Stomach (tissue), 9 donors: ENCODE measurements around the gene CCNI. TPM values are rescaled to one million over a fixed set of nuclear protein-coding genes. Genes with fewer than 3 reads are reported as not detected.

Experiments
- DNase-seq, 2 donors: peaks; one replicate each; pipeline versions ENCODE4 v3.0.0 to v3.0.0-alpha.2; 2013 to 2019
- H3K27ac ChIP-seq, 5 donors: fragments of 200-600 bp in 4 of 5; sonication (generic) in 4 of 5; one replicate each; pipeline ENCODE4 v1.5.1; 2013 to 2019; ENCODE audit warnings: mild to moderate bottlenecking in 1 of 5, moderate library complexity in 1 of 5
- H3K27me3 ChIP-seq, 3 donors: fragments of 200-600 bp; sonication (generic); one replicate each; pipeline ENCODE4 v1.5.1; 2017 to 2019; ENCODE audit warnings: mixed run types in 1 of 3
- H3K36me3 ChIP-seq, 4 donors: fragments of 200-600 bp; sonication (generic); 1 replicate in 3 of 4; 2 replicates in 1 of 4; pipeline ENCODE4 v1.5.1; 2016 to 2019
- H3K4me1 ChIP-seq, 4 donors: fragments of 200-600 bp; sonication (generic); one replicate each; pipeline ENCODE4 v1.5.1; 2016 to 2019
- H3K4me3 ChIP-seq, 4 donors: fragments of 200-600 bp; sonication (generic) in 3 of 4; one replicate each; pipeline ENCODE4 v1.5.1; 2016 to 2019; ENCODE audit warnings: mild to moderate bottlenecking in 1 of 4
- H3K9me3 ChIP-seq, 4 donors: fragments of 200-600 bp; sonication (generic); one replicate each; pipeline ENCODE4 v1.5.1; 2016 to 2019
- EP300 ChIP-seq: sonication (generic); formaldehyde crosslinking; IDR thresholded peaks from one replicate; pipeline ENCODE4 v1.6.1; 2017; ENCODE audit warnings: antibody characterized with exemption
- POLR2A ChIP-seq, 4 donors: fragments of 450-650 bp; IDR thresholded peaks; one replicate each; pipeline ENCODE4 v1.6.1; 2016; ENCODE audit warnings: antibody characterized with exemption in 4 of 4, control low read depth in 2 of 4, mild to moderate bottlenecking in 1 of 4, moderate library complexity in 1 of 4
- POLR2AphosphoS5 ChIP-seq, 3 donors: sonication (generic); formaldehyde crosslinking; IDR thresholded peaks; one replicate each; pipeline ENCODE4 v1.6.1; 2016; ENCODE audit warnings: antibody characterized with exemption in 3 of 3
- WGBS, 5 donors: extraction: QIAGEN DNeasy Blood & Tissue Kit in 3 of 5; methylation state at CpG; one replicate each; pipeline versions ENCODE4 v1.1.5 to v1.1.7; 2013 to 2018; 5-methylcytosine and 5-hydroxymethylcytosine counted together
- intact Hi-C: fragments of 100-400 bp; cut with DNase I; formaldehyde crosslinking; loops from one replicate; pipeline ENCODE4 v1.15.1; 2023; ENCODE audit warnings: low total_unique reads
- polyA plus RNA-seq, 3 donors: library from polyadenylated mRNA; stranded (reverse); fragments of 200-250 nt; gene quantifications; one replicate each; pipeline ENCODE4 v1.2.3, GENCODE V29; 2013
- total RNA-seq, 5 donors: library from RNA; depleted of rRNA; stranded (reverse); fragments of >200 nt; gene quantifications; one replicate each; pipeline versions ENCODE4 v1.1.0 to v1.2.3, GENCODE V29; 2014 to 2016
- TF ChIP-seq, protein P1 (sequence below), 7 experiments: fragments of 450-650 bp in 4 of 7; fragments of 200-600 bp in 3 of 7; sonication (generic) in 3 of 7; IDR thresholded peaks; one replicate each; pipeline ENCODE4 v1.5.1; 2016 to 2019; ENCODE audit warnings: antibody characterized with exemption in 7 of 7, control low read depth in 2 of 7, mild to moderate bottlenecking in 1 of 7
- donor health status: healthy with polysubstance abuse.
- donor health status: Bipolar disorder and iron deficiency.
- donor health status: healthy.

Gene CCNI
- total and polyA plus RNA-seq, 8 donors: 43.4 to 278 (median 144) TPM

GRCh38 chr4:77001907-77002306 is 73.9 kb downstream of the CCNI start:
- H3K4me1 ChIP-seq: peaks cover 0 to 22% (median 12%) of the 10 kb centered on the region in 4 donors
- H3K9me3 ChIP-seq: no peaks in the 10 kb centered on the region
- intact Hi-C loops: no loop called here
- no peak for DNase-seq
- H3K27ac ChIP-seq: peak overlapping the region in 2 of 5 donors; percentile 36
- TF ChIP-seq POLR2A (IDR thresholded peaks at IDR 0.05): no peak
- TF ChIP-seq, protein P1, sequence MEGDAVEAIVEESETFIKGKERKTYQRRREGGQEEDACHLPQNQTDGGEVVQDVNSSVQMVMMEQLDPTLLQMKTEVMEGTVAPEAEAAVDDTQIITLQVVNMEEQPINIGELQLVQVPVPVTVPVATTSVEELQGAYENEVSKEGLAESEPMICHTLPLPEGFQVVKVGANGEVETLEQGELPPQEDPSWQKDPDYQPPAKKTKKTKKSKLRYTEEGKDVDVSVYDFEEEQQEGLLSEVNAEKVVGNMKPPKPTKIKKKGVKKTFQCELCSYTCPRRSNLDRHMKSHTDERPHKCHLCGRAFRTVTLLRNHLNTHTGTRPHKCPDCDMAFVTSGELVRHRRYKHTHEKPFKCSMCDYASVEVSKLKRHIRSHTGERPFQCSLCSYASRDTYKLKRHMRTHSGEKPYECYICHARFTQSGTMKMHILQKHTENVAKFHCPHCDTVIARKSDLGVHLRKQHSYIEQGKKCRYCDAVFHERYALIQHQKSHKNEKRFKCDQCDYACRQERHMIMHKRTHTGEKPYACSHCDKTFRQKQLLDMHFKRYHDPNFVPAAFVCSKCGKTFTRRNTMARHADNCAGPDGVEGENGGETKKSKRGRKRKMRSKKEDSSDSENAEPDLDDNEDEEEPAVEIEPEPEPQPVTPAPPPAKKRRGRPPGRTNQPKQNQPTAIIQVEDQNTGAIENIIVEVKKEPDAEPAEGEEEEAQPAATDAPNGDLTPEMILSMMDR (IDR thresholded peaks at IDR 0.05): no peak
- no peak for TF ChIP-seq POLR2AphosphoS5 (IDR thresholded peaks at IDR 0.05)
- no peak for TF ChIP-seq EP300
- H3K4me3 ChIP-seq: no peak overlapping the region
- 36 to 61% (median 52%) methylated on average over 1 of the region's 1 CpG for WGBS, 5 donors
- H3K27me3 ChIP-seq: no peaks in the 10 kb centered on the region
- peaks cover 7 to 51% (median 49%) of the 10 kb centered on the region in 4 donors for H3K36me3 ChIP-seq

DNA sequence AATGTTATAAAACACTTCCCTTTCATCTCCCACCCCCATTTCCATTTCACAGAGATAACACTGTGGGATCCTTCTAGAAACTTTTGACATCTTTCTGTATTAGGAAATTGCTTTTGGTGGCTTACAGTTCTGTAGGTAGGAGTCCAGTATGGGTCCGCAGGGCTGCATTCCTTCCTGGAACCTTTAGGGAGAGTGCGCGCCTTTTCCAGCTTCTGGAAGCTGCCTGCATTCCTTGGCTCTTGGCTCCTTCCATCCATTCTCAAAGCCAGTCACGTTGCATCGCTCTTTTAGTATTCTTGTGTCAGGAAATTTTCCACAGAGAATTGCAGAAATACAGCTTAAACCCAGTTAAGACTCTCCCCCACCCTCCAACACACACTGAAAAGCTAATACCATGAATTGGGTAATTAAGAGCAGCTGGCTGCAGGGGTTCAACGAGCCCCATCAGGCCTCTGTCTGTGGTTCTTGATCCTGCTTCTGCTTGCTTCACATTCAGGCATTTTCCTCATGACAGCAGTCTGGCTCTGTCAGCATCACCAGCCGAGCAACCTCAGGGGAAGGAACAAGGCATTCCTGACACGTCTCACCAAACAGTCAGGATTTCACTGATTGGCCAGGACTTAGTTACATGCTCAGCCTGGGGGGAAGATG is 77.4 kb downstream of the CCNI start:
- no peak for DNase-seq
- Histone ChIP-seq H3K4me1 (peaks cover 0 to 16% (median 10%) of the 10 kb centered on the region in 4 donors), H3K9me3 (no peaks in the 10 kb centered on the region), H3K36me3 (peaks cover 3 to 48% (median 47%) of the 10 kb centered on the region in 4 donors), H3K4me3 (no peak overlapping the region), H3K27me3 (no peaks in the 10 kb centered on the region), H3K27ac (no peak overlapping the region)
- intact Hi-C loops: no loop called here
- no peak for TF ChIP-seq EP300
- TF ChIP-seq POLR2A (IDR thresholded peaks at IDR 0.05): no peak
- TF ChIP-seq, protein P1 (IDR thresholded peaks at IDR 0.05): no peak
- no peak for TF ChIP-seq POLR2AphosphoS5 (IDR thresholded peaks at IDR 0.05)
- WGBS, 5 donors: 80 to 92% (median 82%) methylated on average over 8 of the region's 8 CpGs

GRCh38 chr4:76997532-76997931 is 78.3 kb downstream of the CCNI start:
- DNase-seq: no peak
- Histone ChIP-seq H3K36me3 (peaks cover 3 to 47% (median 43%) of the 10 kb centered on the region in 4 donors), H3K4me3 (no peak overlapping the region), H3K27me3 (no peaks in the 10 kb centered on the region), H3K27ac (no peak overlapping the region), H3K4me1 (peaks cover 0 to 11% (median 7%) of the 10 kb centered on the region in 4 donors), H3K9me3 (no peaks in the 10 kb centered on the region)
- TF ChIP-seq, protein P1 (IDR thresholded peaks at IDR 0.05): no peak
- no peak for TF ChIP-seq EP300
- TF ChIP-seq POLR2A (IDR thresholded peaks at IDR 0.05): no peak
- no peak for TF ChIP-seq POLR2AphosphoS5 (IDR thresholded peaks at IDR 0.05)
- 94 to 98% (median 96%) methylated on average over 5 of the region's 5 CpGs for WGBS, 5 donors
- intact Hi-C loops: no loop called here

Other genes with a start within 250 kb of the CCNI start
- 10 to 100 TPM in 3 of 5 donors, 1 to 10 TPM in 2; 2.9 to 29.0 (median 10.1) TPM for gene SOWAHB, start 177.8 kb downstream of the CCNI start, total RNA-seq
- 1 to 10 TPM in 2 of 3 donors, under 1 TPM in 1; 0.73 to 6.0 (median 2.0) TPM for gene SOWAHB, start 177.8 kb downstream of the CCNI start, polyA plus RNA-seq
- 100 to 1,000 TPM in 3 of 5 donors, 10 to 100 TPM in 2; 29.0 to 298 (median 201) TPM for gene SEPTIN11, start 126.2 kb downstream of the CCNI start, total RNA-seq
- 10 to 100 TPM in 2 of 3 donors, 1 to 10 TPM in 1; 9.3 to 45.8 (median 43.3) TPM for gene SEPTIN11, start 126.2 kb downstream of the CCNI start, polyA plus RNA-seq
- gene CCNG2, start 81.2 kb upstream of the CCNI start, total RNA-seq: 10 to 100 TPM in 4 of 5 donors, 1 to 10 TPM in 1; 1.2 to 62.8 (median 27.7) TPM
- gene CCNG2, start 81.2 kb upstream of the CCNI start, polyA plus RNA-seq: 10 to 100 TPM; 12.0 to 14.1 (median 12.7) TPM